Testis (tissue), 2 donors: ENCODE results near the gene CEBPE.

Experiments used
- POLR2A ChIP-seq: fragments of 450-650 bp; IDR thresholded peaks from one replicate; pipeline ENCODE4 v1.6.1; 2017; ENCODE audit warnings: antibody characterized with exemption, mild to moderate bottlenecking, moderate library complexity
- TF ChIP-seq, protein P1 (sequence below), 3 experiments: fragments of 450-650 bp in 2 of 3; fragments of 200-600 bp in 1 of 3; sonication (generic) in 1 of 3; IDR thresholded peaks; one replicate each; pipeline ENCODE4 v1.5.1; 2016 to 2019; ENCODE audit warnings: antibody characterized with exemption in 3 of 3, mild to moderate bottlenecking in 2 of 3, moderate library complexity in 1 of 3

DNA sequence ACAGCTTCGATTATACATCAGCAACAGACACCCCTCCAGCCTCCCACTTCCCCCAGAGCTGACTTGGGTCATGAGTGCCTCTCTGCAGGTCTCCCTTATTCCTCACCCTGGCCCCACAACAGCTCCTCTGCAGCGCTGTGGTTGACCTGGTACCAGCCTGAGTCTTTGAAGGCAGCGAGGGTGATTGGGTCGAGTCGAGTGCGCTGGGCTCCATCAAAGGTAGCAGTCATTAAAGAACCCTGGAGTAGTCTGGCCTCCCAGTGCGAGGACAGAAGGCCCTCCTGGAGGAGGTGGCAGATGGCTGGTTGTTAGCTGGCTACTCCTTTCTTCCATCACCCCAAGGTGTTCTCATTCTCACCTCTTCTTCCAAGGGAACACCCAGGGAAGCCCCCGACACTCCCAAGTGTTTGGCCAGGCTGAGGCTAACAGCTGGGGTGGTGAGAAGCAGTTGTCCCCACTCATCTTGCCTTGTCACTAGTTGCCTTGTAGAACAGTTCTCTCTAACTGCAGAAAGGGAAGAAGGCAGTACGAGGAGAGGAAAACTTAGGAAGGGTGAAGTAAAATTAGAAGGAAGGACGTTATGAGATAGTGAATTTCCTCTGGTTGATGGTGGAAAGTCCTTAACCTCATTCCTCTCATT, 16.9 kb downstream of the CEBPE start:
- TF ChIP-seq, protein P1, sequence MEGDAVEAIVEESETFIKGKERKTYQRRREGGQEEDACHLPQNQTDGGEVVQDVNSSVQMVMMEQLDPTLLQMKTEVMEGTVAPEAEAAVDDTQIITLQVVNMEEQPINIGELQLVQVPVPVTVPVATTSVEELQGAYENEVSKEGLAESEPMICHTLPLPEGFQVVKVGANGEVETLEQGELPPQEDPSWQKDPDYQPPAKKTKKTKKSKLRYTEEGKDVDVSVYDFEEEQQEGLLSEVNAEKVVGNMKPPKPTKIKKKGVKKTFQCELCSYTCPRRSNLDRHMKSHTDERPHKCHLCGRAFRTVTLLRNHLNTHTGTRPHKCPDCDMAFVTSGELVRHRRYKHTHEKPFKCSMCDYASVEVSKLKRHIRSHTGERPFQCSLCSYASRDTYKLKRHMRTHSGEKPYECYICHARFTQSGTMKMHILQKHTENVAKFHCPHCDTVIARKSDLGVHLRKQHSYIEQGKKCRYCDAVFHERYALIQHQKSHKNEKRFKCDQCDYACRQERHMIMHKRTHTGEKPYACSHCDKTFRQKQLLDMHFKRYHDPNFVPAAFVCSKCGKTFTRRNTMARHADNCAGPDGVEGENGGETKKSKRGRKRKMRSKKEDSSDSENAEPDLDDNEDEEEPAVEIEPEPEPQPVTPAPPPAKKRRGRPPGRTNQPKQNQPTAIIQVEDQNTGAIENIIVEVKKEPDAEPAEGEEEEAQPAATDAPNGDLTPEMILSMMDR (IDR thresholded peaks at IDR 0.05), result no peak
- TF ChIP-seq POLR2A, result no peak
